PC-3 (cell line): ENCODE data around the gene NPTXR.

Experiments used
- CTCF ChIP-seq: fragments of 300-600 bp; sonication (generic); conservative IDR thresholded peaks from 2 replicates; pipeline ENCODE4 v1.5.1; 2017; ENCODE audit warnings: antibody characterized with exemption, low read depth, mild to moderate bottlenecking, low read length
- EZH2 ChIP-seq: fragments of 300-600 bp; sonication (generic); IDR thresholded peaks from one replicate; pipeline ENCODE4 v1.6.1; 2017; ENCODE audit warnings: antibody characterized with exemption, mild to moderate bottlenecking, low read length; ENCODE audit not compliant: unreplicated experiment
- EZH2phosphoT487 ChIP-seq: fragments of 300-600 bp; sonication (generic); IDR thresholded peaks from 2 replicates; pipeline ENCODE4 v1.6.1; 2018; ENCODE audit warnings: mild to moderate bottlenecking, antibody characterized with exemption, low read length, borderline replicate concordance

DNA sequence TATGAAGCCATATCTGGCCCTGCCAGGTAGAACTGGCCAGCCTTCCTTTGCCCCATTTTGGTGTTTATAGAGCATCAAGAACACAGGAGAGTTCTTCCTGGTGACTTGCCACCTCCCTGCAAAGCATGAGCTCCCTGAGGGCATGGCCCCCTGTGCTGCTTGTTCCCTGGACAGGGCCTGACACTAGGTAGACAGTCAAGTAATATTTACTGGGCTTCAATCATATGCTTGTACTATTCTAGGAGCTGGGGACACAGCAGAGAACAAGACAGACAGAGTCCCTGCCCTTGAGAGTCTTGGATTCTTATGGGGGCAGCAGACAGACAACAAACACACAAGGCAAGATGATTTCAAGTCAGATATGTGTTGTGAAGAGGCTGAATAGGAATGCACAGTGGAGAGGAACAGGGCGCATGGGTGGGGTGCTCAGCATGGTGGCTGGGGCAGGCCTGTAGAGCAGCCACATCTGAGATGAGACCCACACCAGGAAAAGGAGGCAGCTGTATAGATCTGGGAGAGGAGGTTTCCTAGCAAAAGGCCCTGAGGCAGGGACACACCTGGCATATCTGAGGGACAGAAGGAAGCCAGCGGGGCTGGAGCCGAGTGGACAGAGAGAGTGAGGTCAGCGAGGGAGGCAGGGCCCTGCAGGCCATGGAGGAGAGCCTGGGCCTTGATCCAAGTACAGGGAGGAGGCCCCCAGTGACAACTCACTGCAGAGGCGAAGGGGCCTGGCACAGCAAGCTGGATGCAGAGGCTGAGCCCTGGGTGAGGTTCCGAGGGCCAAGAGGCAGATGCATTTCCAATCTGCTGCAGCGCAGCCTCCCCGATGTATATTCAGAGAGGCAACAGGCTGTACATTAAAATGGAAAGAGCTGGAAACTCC lies 38.4 kb upstream of the NPTXR start:
- TF ChIP-seq CTCF (no peak), EZH2phosphoT487 (no peak), EZH2 (no peak)
